Endothelial cell of umbilical vein (primary cell): Measurements from ENCODE around the gene HSD3B1. TPM values are rescaled to one million over a fixed set of nuclear protein-coding genes. Genes with fewer than 3 reads are reported as not detected.

Experiments
- BruUV-seq: library from RNA; stranded (reverse); fragments of 400-500 nt; replicated peaks from 2 replicates; lab custom pipeline; 2021; lab: Mats Ljungman, UMichigan
- CTCF ChIA-PET: fragments of 300-600, 350-600 bp; sonication (Branson Sonifier 250); formaldehyde crosslinking; loops from one replicate; lab custom pipeline; 2021; ENCODE audit warnings: antibody characterized with exemption, inconsistent platforms; lab: Charles Lee
- POLR2A ChIA-PET: fragments of 300-600, 350-600 bp; sonication (Branson Sonifier 250); formaldehyde crosslinking; loops from one replicate; lab custom pipeline; 2021; ENCODE audit warnings: antibody characterized with exemption, inconsistent platforms; lab: Charles Lee
- DNase-seq: peaks from one replicate; pipeline ENCODE4 v3.0.0-alpha.2; 2011; ENCODE audit warnings: low read depth, low spot score
- FAIRE-seq: peaks from 2 replicates; lab custom pipeline; 2011; peaks lifted over from hg19 to GRCh38; lab: Jason Lieb, UNC
- H2AFZ ChIP-seq: 2 replicates; pipeline ENCODE4 v1.6.0; 2012; ENCODE audit warnings: low read depth, low read length, control low read depth, inconsistent platforms
- H3K27ac ChIP-seq: 2 replicates; pipeline ENCODE4 v1.5.1; 2011; ENCODE audit warnings: low read depth, mild to moderate bottlenecking, control low read depth, low read length, moderate library complexity; ENCODE audit not compliant: insufficient read depth
- H3K27me3 ChIP-seq, 2 experiments: 2 replicates each; pipeline versions ENCODE4 v1.6.0 to v1.6.1; 2011; ENCODE audit warnings: low read length in 2 of 2, mixed read lengths in 1 of 2; ENCODE audit not compliant: control insufficient read depth in 2 of 2, insufficient read depth in 2 of 2
- H3K36me3 ChIP-seq, 2 experiments: 2 replicates in 1 of 2; 3 replicates in 1 of 2; pipeline ENCODE4 v1.5.1; 2011; ENCODE audit warnings: low read length in 2 of 2, mild to moderate bottlenecking in 1 of 2, moderate library complexity in 1 of 2; ENCODE audit not compliant: control insufficient read depth in 2 of 2, insufficient read depth in 2 of 2; ENCODE audit errors: extremely low read depth in 1 of 2
- H3K4me1 ChIP-seq: 3 replicates; pipeline ENCODE4 v1.5.1; 2011; ENCODE audit warnings: mild to moderate bottlenecking, low read length; ENCODE audit not compliant: control insufficient read depth, insufficient read depth; ENCODE audit errors: extremely low read depth
- H3K4me2 ChIP-seq: 2 replicates; pipeline ENCODE4 v1.6.1; 2011; ENCODE audit warnings: low read length, control low read depth, mixed read lengths; ENCODE audit not compliant: insufficient read depth
- H3K4me3 ChIP-seq, 3 experiments: fragments of 200-600 bp in 1 of 3; sonication (generic), shearing (Covaris generic) in 1 of 3; replicated peaks in 1 of 3; 2 replicates each; pipeline ENCODE4 v1.5.1; 2011 to 2016; ENCODE audit warnings: control low read depth in 3 of 3, low read length in 3 of 3, mild to moderate bottlenecking in 2 of 3, inconsistent platforms in 1 of 3, low read depth in 1 of 3, moderate library complexity in 1 of 3; ENCODE audit not compliant: insufficient read depth in 1 of 3
- H3K79me2 ChIP-seq: 2 replicates; pipeline ENCODE4 v1.6.0; 2012; ENCODE audit warnings: low read length, inconsistent platforms; ENCODE audit not compliant: control insufficient read depth, insufficient read depth
- H3K9ac ChIP-seq: replicated peaks from 2 replicates; pipeline ENCODE3; 2011; ENCODE audit warnings: low read length, control low read depth; ENCODE audit not compliant: insufficient read depth; ENCODE audit errors: extremely low read depth
- H3K9me1 ChIP-seq: replicated peaks from 3 replicates; pipeline ENCODE4 v1.6.0; 2011; ENCODE audit warnings: mild to moderate bottlenecking, low read length; ENCODE audit not compliant: control insufficient read depth, insufficient read depth; ENCODE audit errors: extremely low read depth
- H3K9me3 ChIP-seq: replicated peaks from 2 replicates; pipeline ENCODE4 v1.5.1; 2012; ENCODE audit warnings: low read length, inconsistent platforms; ENCODE audit not compliant: control insufficient read depth, insufficient read depth
- H4K20me1 ChIP-seq: replicated peaks from 2 replicates; pipeline ENCODE3; 2011; ENCODE audit warnings: mild to moderate bottlenecking, low read length; ENCODE audit not compliant: control insufficient read depth, insufficient read depth; ENCODE audit errors: extremely low read depth
- EZH2 ChIP-seq: IDR thresholded peaks from 2 replicates; pipeline ENCODE4 v1.6.1; 2012; ENCODE audit warnings: borderline replicate concordance, low read depth, mild to moderate bottlenecking, moderate library complexity, low read length, inconsistent platforms; ENCODE audit not compliant: severe bottlenecking
- FOS ChIP-seq: IDR thresholded peaks from 2 replicates; pipeline ENCODE4 v1.6.1; 2011; ENCODE audit warnings: mild to moderate bottlenecking, low read length, moderate library complexity, borderline replicate concordance; ENCODE audit not compliant: insufficient read depth
- GATA2 ChIP-seq: IDR thresholded peaks from 2 replicates; pipeline ENCODE4 v1.7.0; 2011; ENCODE audit warnings: low read depth, mild to moderate bottlenecking, moderate library complexity, mixed read lengths, low read length; ENCODE audit not compliant: insufficient read length, insufficient read depth
- JUN ChIP-seq: IDR thresholded peaks from 2 replicates; pipeline ENCODE4 v1.6.1; 2011; ENCODE audit warnings: borderline replicate concordance, low read depth; ENCODE audit not compliant: insufficient read length, insufficient read depth
- MYC ChIP-seq: IDR thresholded peaks from one replicate; pipeline ENCODE4 v1.6.1; 2011; ENCODE audit warnings: mild to moderate bottlenecking, low read depth, low read length
- POLR2A ChIP-seq: IDR thresholded peaks from 2 replicates; pipeline ENCODE4 v1.6.1; 2012; ENCODE audit warnings: low read depth, mild to moderate bottlenecking, control low read depth, low read length
- POLR2AphosphoS5 ChIP-seq: IDR thresholded peaks from 2 replicates; pipeline ENCODE4 v1.6.1; 2012; ENCODE audit warnings: low read depth, mild to moderate bottlenecking, control low read depth, low read length, moderate library complexity; ENCODE audit not compliant: insufficient read depth
- dilution Hi-C: fragments of 300-500 bp; cut with MboI; formaldehyde crosslinking; loops from one replicate; pipeline ENCODE4 v1.15.0; 2019; ENCODE audit warnings: low sequenced_read_pairs; ENCODE audit not compliant: extremely low pct_ligation_motif_present
- intact Hi-C: fragments of 100-400 bp; cut with micrococcal nuclease; formaldehyde crosslinking; loops from one replicate; pipeline ENCODE4 v1.10.0; 2022
- polyA plus RNA-seq, 4 experiments: library from polyadenylated mRNA; depleted of rRNA in 3 of 4; stranded (reverse) in 3 of 4; unstranded in 1 of 4; fragments of >200 nt; gene quantifications; 2 replicates each; pipeline versions ENCODE4 v1.2.1 to v1.2.3, GENCODE V29; 2011 to 2012; ENCODE audit warnings: missing spikeins in 1 of 4
- total RNA-seq: library from RNA; stranded (reverse); gene quantifications from 2 replicates; pipeline ENCODE4 v1.2.3, GENCODE V29; 2021
- TF ChIP-seq, protein P1 (sequence below), 2 donors: IDR thresholded peaks; 1 replicate in 1 of 2; 2 replicates in 1 of 2; pipeline ENCODE4 v1.5.1; 2011; ENCODE audit warnings: low read length in 2 of 2, mild to moderate bottlenecking in 2 of 2, moderate library complexity in 2 of 2, control low read depth in 1 of 2, inconsistent platforms in 1 of 2, low read depth in 1 of 2; ENCODE audit not compliant: insufficient read depth in 1 of 2; ENCODE audit errors: extremely low read depth in 1 of 2
- TF ChIP-seq, protein P2 (sequence below): IDR thresholded peaks from 2 replicates; pipeline ENCODE4 v1.6.1; 2011; ENCODE audit not compliant: insufficient read depth, insufficient read length

HSD3B1 gene
- total and polyA plus RNA-seq, 2 donors (not counting 3 experiments of a cell fraction or from before 2014, with no cell fraction given) = not detected

DNA sequence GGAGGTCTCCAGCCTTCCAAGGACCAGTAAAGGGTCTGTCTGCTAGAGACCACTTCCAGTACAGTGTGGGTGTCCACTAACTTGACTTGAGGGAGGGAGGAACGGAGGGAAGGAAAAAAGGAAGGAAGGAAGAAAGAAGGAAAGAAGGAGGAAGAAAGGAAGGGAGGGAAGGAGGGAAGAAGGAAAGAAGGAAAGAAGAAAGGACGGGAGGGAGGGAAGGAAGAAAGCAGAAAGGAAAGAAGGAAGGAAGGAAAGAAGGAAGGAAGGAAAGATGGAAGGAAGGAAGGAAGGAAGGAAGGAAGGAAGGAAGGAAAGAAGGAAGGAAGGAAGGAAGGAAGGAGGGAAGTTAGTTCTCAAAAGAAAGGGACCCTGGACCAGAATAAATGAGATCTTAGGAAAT lies 26.8 kb upstream of the HSD3B1 start:
- no peak overlapping the region for H3K9ac ChIP-seq
- no peaks in the 10 kb centered on the region for H3K27me3 ChIP-seq
- ChIA-PET CTCF (no interaction called here), POLR2A (no interaction called here)
- no peaks in the 10 kb centered on the region for H3K9me1 ChIP-seq
- H3K27ac ChIP-seq = no peak overlapping the region
- H3K4me2 ChIP-seq = no peak overlapping the region
- no peaks in the 10 kb centered on the region for H4K20me1 ChIP-seq
- BruUV-seq = no TSS peak
- H3K4me3 ChIP-seq = no peak overlapping the region
- FAIRE-seq = no peak
- DNase-seq = no peak
- no peaks in the 10 kb centered on the region for H3K4me1 ChIP-seq
- TF ChIP-seq, protein P1, sequence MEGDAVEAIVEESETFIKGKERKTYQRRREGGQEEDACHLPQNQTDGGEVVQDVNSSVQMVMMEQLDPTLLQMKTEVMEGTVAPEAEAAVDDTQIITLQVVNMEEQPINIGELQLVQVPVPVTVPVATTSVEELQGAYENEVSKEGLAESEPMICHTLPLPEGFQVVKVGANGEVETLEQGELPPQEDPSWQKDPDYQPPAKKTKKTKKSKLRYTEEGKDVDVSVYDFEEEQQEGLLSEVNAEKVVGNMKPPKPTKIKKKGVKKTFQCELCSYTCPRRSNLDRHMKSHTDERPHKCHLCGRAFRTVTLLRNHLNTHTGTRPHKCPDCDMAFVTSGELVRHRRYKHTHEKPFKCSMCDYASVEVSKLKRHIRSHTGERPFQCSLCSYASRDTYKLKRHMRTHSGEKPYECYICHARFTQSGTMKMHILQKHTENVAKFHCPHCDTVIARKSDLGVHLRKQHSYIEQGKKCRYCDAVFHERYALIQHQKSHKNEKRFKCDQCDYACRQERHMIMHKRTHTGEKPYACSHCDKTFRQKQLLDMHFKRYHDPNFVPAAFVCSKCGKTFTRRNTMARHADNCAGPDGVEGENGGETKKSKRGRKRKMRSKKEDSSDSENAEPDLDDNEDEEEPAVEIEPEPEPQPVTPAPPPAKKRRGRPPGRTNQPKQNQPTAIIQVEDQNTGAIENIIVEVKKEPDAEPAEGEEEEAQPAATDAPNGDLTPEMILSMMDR (IDR thresholded peaks at IDR 0.05; ENCODE audit: extremely low read depth in 1 of 2, insufficient read depth in 1 of 2, low read depth in 1 of 2, low read length in 2 of 2) = no peak
- TF ChIP-seq, protein P2, sequence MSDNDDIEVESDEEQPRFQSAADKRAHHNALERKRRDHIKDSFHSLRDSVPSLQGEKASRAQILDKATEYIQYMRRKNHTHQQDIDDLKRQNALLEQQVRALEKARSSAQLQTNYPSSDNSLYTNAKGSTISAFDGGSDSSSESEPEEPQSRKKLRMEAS = no peak
- no peak for TF ChIP-seq POLR2AphosphoS5
- no peak for TF ChIP-seq GATA2
- TF ChIP-seq MYC = no peak
- TF ChIP-seq JUN = no peak
- no peak for TF ChIP-seq FOS
- TF ChIP-seq EZH2 = no peak
- no peak for TF ChIP-seq POLR2A
- no peaks in the 10 kb centered on the region for H3K36me3 ChIP-seq
- H3K79me2 ChIP-seq = no peaks in the 10 kb centered on the region
- H2AFZ ChIP-seq = no peak overlapping the region
- H3K9me3 ChIP-seq = no peaks in the 10 kb centered on the region
- intact Hi-C loops (no loop called here), dilution Hi-C loops (no loop called here)
